Activated CD8-positive, alpha-beta T cell treated with anti-CD3 and anti-CD28 coated beads for 36 hours (primary cell): Measurements from ENCODE around the gene COBL. TPM values are rescaled to one million over a fixed set of nuclear protein-coding genes. Genes with fewer than 3 reads are reported as not detected.

Experiments
- ATAC-seq: fragments of 200-7000 bp; cut with Tn5 transposase; one replicate; pipeline ENCODE4 v1.10.0; 2021; ENCODE audit warnings: mild to moderate bottlenecking, moderate library complexity
- CTCF ChIA-PET: fragments of 350-600 bp; sonication (Branson Sonifier 250); formaldehyde crosslinking; loops from one replicate; lab custom pipeline; 2021; ENCODE audit warnings: antibody characterized with exemption; lab: Charles Lee
- POLR2A ChIA-PET: fragments of 350-600 bp; sonication (Branson Sonifier 250); formaldehyde crosslinking; loops from one replicate; lab custom pipeline; 2021; ENCODE audit warnings: antibody characterized with exemption; lab: Charles Lee
- DNase-seq: peaks from one replicate; pipeline ENCODE4 v3.0.0-alpha.2; 2020
- H3K27ac Mint-ChIP-seq: one replicate; pipeline ENCODE4 v1.8.0; 2021; ENCODE audit warnings: mild to moderate bottlenecking, mixed read lengths
- H3K27me3 Mint-ChIP-seq: one replicate; pipeline ENCODE4 v1.8.0; 2021; ENCODE audit warnings: mixed read lengths
- H3K36me3 Mint-ChIP-seq: one replicate; pipeline ENCODE4 v1.8.0; 2021; ENCODE audit warnings: low read depth, mixed read lengths
- H3K4me1 Mint-ChIP-seq: one replicate; pipeline ENCODE4 v1.8.0; 2021; ENCODE audit warnings: low read depth, mixed read lengths
- H3K4me3 Mint-ChIP-seq: one replicate; pipeline ENCODE4 v1.8.0; 2021; ENCODE audit warnings: mild to moderate bottlenecking, moderate library complexity, mixed read lengths
- H3K9me3 Mint-ChIP-seq: one replicate; pipeline ENCODE4 v1.8.0; 2021; ENCODE audit warnings: mixed read lengths
- CTCF ChIP-seq: fragments of 200-600 bp; IDR thresholded peaks from one replicate; pipeline ENCODE4 v1.8.0; 2022; ENCODE audit warnings: antibody characterized with exemption, mild to moderate bottlenecking
- intact Hi-C: fragments of 100-400 bp; cut with micrococcal nuclease; formaldehyde crosslinking; loops from one replicate; pipeline ENCODE4 v1.10.0; 2022
- total RNA-seq, 2 experiments: library from RNA; stranded (reverse); gene quantifications; one replicate each; pipeline ENCODE4 v1.2.3, GENCODE V29; 2021

Gene COBL
- total RNA-seq, 2 experiments from 2014 or later: not detected

- Mint-ChIP-seq H3K4me1 (no peaks in the 10 kb centered on the region), H3K27me3 (no peaks in the 10 kb centered on the region), H3K27ac (no peak overlapping the region), H3K9me3 (no peaks in the 10 kb centered on the region), H3K4me3 (no peak overlapping the region), H3K36me3 (no peaks in the 10 kb centered on the region)
- DNase-seq: no peak
- ChIA-PET POLR2A (no interaction called here), CTCF (interaction anchor here (1.2 kb wide), 2 partner anchors 12 to 59 kb away, joined by 3 read pairs; no protein-coding TSS in a partner anchor)
- no peak for ATAC-seq
- TF ChIP-seq CTCF: no peak
- intact Hi-C loops: no loop called here
Measured at GRCh38 chr7:51082096-51082840, 234.3 kb downstream of the COBL start.

- intact Hi-C loops: no loop called here
- no peaks in the 10 kb centered on the region for H3K9me3 Mint-ChIP-seq
- ATAC-seq (no peak), DNase-seq (no peak)
- TF ChIP-seq CTCF: no peak
- H3K27me3 Mint-ChIP-seq: no peaks in the 10 kb centered on the region
- H3K36me3 Mint-ChIP-seq: no peaks in the 10 kb centered on the region
- no peaks in the 10 kb centered on the region for H3K4me1 Mint-ChIP-seq
- H3K27ac Mint-ChIP-seq: no peak overlapping the region
- CTCF ChIA-PET: interaction anchor here (2.1 kb wide), 1 partner anchor 60 kb away, joined by 6 read pairs; no protein-coding TSS in a partner anchor
- no peak overlapping the region for H3K4me3 Mint-ChIP-seq
- POLR2A ChIA-PET: no interaction called here
Measured at GRCh38 chr7:51081270-51081890, 235.2 kb downstream of the COBL start.

- ChIA-PET CTCF (interaction anchor here (1.5 to 2.1 kb wide), 2 partner anchors 60 to 80 kb away, joined by 6 read pairs; no protein-coding TSS in a partner anchor), POLR2A (no interaction called here)
- no peaks in the 10 kb centered on the region for H3K36me3 Mint-ChIP-seq
- H3K27me3 Mint-ChIP-seq: no peaks in the 10 kb centered on the region
- no peak overlapping the region for H3K27ac Mint-ChIP-seq
- DNase-seq (no peak), ATAC-seq (no peak)
- intact Hi-C loops: no loop called here
- H3K4me3 Mint-ChIP-seq: no peak overlapping the region
- no peaks in the 10 kb centered on the region for H3K9me3 Mint-ChIP-seq
- TF ChIP-seq CTCF: no peak
- peaks cover 2% of the 10 kb centered on the region for H3K4me1 Mint-ChIP-seq
Measured at GRCh38 chr7:51080622-51081269, 235.9 kb downstream of the COBL start.

- no peaks in the 10 kb centered on the region for H3K36me3 Mint-ChIP-seq
- no peaks in the 10 kb centered on the region for H3K27me3 Mint-ChIP-seq
Measured at GRCh38 chr7:51080216-51080615, 236.4 kb downstream of the COBL start.

More at GRCh38 chr7:51080216-51080615, 236.4 kb downstream of the COBL start:
- H3K4me3 Mint-ChIP-seq: no peak overlapping the region
- no peak for TF ChIP-seq CTCF
- H3K4me1 Mint-ChIP-seq: peaks cover 3% of the 10 kb centered on the region
- ChIA-PET POLR2A (no interaction called here), CTCF (interaction anchor here (1.5 to 2.1 kb wide), 2 partner anchors 61 to 81 kb away, joined by 6 read pairs; no protein-coding TSS in a partner anchor)
- DNase-seq (no peak), ATAC-seq (no peak)
- intact Hi-C loops: no loop called here
- no peak overlapping the region for H3K27ac Mint-ChIP-seq
- no peaks in the 10 kb centered on the region for H3K9me3 Mint-ChIP-seq
